Colonic mucosa (tissue), 4 donors: ENCODE results near the gene PTGER4. TPM values are rescaled to one million over a fixed set of nuclear protein-coding genes. Genes with fewer than 3 reads are reported as not detected.

Source experiments
- DNase-seq: peaks from one replicate; pipeline ENCODE4 v3.0.0-alpha.2; 2020
- H3K27ac ChIP-seq: fragments of 200-600 bp; one replicate; pipeline ENCODE4 v1.8.0; 2021
- H3K27me3 ChIP-seq: fragments of 200-600 bp; one replicate; pipeline ENCODE4 v1.8.0; 2021
- H3K36me3 ChIP-seq: fragments of 200-600 bp; one replicate; pipeline ENCODE4 v1.8.0; 2021
- H3K4me1 ChIP-seq: fragments of 200-600 bp; one replicate; pipeline ENCODE4 v1.8.0; 2021; ENCODE audit warnings: mild to moderate bottlenecking
- H3K4me3 ChIP-seq: fragments of 200-600 bp; one replicate; pipeline ENCODE4 v1.8.0; 2021
- H3K9ac ChIP-seq, 2 donors: one replicate each; pipeline ENCODE4 v1.7.0; 2013; ENCODE audit warnings: control low read depth in 2 of 2, low read depth in 2 of 2, low read length in 2 of 2
- H3K9me3 ChIP-seq: fragments of 200-600 bp; one replicate; pipeline ENCODE4 v1.8.0; 2021
- intact Hi-C: fragments of 100-400 bp; cut with DNase I; formaldehyde crosslinking; loops from one replicate; pipeline ENCODE4 v1.14.1; 2022
- total RNA-seq, 2 donors: library from RNA; stranded (reverse); fragmentation: NEBNext Ultra II Directional in 1 of 2; extraction: Animal tissue kit (Norgen Biotek cat#: 25700) in 1 of 2; gene quantifications; one replicate each; pipeline ENCODE4 v1.2.1, GENCODE V29; 2021
- TF ChIP-seq, protein P1 (sequence below): fragments of 200-600 bp; IDR thresholded peaks from one replicate; pipeline ENCODE4 v1.8.0; 2022; ENCODE audit warnings: antibody characterized with exemption, mild to moderate bottlenecking
- donor health status: healthy.
- donor health status: DM: no; HTN: no; CAD: no.
- donor health status: DM: no; HTN: no; CAD: no.

PTGER4 gene
- total RNA-seq, 2 donors from 2014 or later, result 28.1 to 53.4 TPM

- no peak overlapping the region for H3K9ac ChIP-seq
- no peaks in the 10 kb centered on the region for H3K9me3 ChIP-seq
- H3K27ac ChIP-seq, result no peak overlapping the region
- TF ChIP-seq, protein P1, sequence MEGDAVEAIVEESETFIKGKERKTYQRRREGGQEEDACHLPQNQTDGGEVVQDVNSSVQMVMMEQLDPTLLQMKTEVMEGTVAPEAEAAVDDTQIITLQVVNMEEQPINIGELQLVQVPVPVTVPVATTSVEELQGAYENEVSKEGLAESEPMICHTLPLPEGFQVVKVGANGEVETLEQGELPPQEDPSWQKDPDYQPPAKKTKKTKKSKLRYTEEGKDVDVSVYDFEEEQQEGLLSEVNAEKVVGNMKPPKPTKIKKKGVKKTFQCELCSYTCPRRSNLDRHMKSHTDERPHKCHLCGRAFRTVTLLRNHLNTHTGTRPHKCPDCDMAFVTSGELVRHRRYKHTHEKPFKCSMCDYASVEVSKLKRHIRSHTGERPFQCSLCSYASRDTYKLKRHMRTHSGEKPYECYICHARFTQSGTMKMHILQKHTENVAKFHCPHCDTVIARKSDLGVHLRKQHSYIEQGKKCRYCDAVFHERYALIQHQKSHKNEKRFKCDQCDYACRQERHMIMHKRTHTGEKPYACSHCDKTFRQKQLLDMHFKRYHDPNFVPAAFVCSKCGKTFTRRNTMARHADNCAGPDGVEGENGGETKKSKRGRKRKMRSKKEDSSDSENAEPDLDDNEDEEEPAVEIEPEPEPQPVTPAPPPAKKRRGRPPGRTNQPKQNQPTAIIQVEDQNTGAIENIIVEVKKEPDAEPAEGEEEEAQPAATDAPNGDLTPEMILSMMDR, result no peak
- intact Hi-C loops, result no loop called here
- H3K36me3 ChIP-seq, result no peaks in the 10 kb centered on the region
- H3K4me3 ChIP-seq, result no peak overlapping the region
- DNase-seq, result no peak
- no peaks in the 10 kb centered on the region for H3K27me3 ChIP-seq
- no peaks in the 10 kb centered on the region for H3K4me1 ChIP-seq
These were observed 13.9 kb upstream of the PTGER4 start for GRCh38 chr5:40665635-40666298.

GRCh38 chr5:40666657-40667056 lies 13.1 kb upstream of the PTGER4 start:
- Histone ChIP-seq H3K27me3 (no peaks in the 10 kb centered on the region), H3K9ac (no peak overlapping the region), H3K4me1 (no peaks in the 10 kb centered on the region), H3K27ac (no peak overlapping the region), H3K4me3 (no peak overlapping the region), H3K36me3 (no peaks in the 10 kb centered on the region), H3K9me3 (no peaks in the 10 kb centered on the region)
- TF ChIP-seq, protein P1, result no peak
- no peak for DNase-seq
- intact Hi-C loops, result no loop called here

GRCh38 chr5:40667161-40667663 lies 12.5 kb upstream of the PTGER4 start:
- TF ChIP-seq, protein P1, result no peak
- intact Hi-C loops, result no loop called here
- Histone ChIP-seq H3K4me1 (no peaks in the 10 kb centered on the region), H3K9me3 (no peaks in the 10 kb centered on the region), H3K9ac (no peak overlapping the region), H3K27ac (no peak overlapping the region), H3K27me3 (no peaks in the 10 kb centered on the region), H3K36me3 (no peaks in the 10 kb centered on the region), H3K4me3 (no peak overlapping the region)
- no peak for DNase-seq

DNA sequence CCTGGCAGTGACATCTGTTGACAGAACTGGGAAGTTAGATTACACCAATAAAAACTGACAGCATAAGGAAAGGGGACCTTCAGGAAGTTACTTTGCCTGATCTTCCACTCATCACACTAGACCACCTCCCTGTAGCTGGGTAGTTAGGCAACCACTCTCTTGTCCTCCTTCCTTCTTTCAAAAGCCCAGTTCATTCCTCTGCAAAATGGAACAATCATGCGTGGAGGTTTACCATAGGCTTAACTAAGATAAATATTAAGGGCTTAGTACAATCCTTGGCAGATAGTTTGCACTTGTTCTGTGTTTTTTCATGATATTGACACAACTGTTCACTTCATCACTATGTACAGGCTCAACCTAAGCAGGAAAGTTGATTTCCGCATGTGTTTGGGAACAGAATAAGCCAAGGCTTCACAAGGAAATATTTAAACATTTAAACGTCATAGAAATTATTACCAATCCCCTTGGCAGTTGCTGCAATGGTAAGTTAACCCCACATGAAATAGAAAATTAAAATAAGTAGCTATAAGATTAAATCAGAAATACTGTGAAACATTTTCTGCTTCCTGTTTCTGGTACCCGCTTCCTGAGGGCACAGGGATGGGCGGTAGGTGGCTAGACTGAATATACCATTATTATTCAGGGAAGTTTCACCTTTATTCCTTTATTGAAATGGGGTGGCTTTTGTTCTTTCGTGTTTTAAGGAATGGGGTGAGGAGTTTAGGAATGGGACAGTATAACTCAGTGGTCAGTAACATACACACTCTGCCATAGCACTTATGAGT lies 9.9 kb upstream of the PTGER4 start:
- Histone ChIP-seq H3K9me3 (no peaks in the 10 kb centered on the region), H3K4me1 (no peaks in the 10 kb centered on the region), H3K36me3 (no peaks in the 10 kb centered on the region), H3K4me3 (no peak overlapping the region), H3K27me3 (no peaks in the 10 kb centered on the region), H3K27ac (no peak overlapping the region), H3K9ac (no peak overlapping the region)
- TF ChIP-seq, protein P1, result no peak
- DNase-seq, result no peak
- intact Hi-C loops, result no loop called here

GRCh38 chr5:40672425-40672824 lies 7.3 kb upstream of the PTGER4 start:
- Histone ChIP-seq H3K27ac (no peak overlapping the region), H3K9me3 (no peaks in the 10 kb centered on the region), H3K36me3 (no peaks in the 10 kb centered on the region), H3K4me1 (no peaks in the 10 kb centered on the region), H3K27me3 (no peaks in the 10 kb centered on the region), H3K4me3 (no peak overlapping the region), H3K9ac (no peak overlapping the region)
- no peak for DNase-seq
- intact Hi-C loops, result no loop called here
- TF ChIP-seq, protein P1, result no peak
